ENCODE data around the gene KIF19. TPM values are rescaled to one million over a fixed set of nuclear protein-coding genes. Genes with fewer than 3 reads are reported as not detected.
A peak's percentile ranks its signal among the peaks of the same experiment; 100 is the strongest.

KIF19 gene
- total and polyA plus RNA-seq, 8 donors = 0.22 to 13.5 (median 0.64) TPM

DNA sequence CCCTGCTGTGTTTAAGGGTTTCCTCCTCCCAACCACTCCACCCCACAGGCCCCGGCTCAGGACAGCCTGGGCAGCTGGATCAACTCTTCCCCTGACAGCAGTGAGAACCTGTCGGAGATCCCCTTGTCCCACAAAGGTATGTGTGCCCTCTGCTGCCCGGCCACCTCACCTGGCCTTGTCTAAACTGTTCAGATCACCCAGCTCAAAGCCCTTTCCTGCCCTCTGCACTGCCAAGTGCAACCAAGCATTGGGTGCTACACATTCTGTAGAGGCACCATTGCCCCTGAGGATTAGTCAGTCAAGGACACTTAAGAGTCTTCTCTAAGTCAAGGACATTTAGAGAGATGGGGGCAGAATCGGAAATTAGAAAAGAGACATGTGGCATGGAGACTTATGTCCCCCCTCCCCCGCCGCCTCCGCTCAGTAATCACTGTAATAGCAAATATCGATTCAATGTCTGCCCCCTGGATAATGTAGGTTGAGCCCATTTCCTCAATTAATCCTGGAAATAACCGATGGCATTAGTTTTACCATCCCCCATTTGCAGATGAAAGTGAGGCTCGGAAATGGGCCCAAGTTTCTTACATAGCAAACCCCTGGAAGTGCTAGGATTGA is 27.5 kb downstream of the KIF19 start:
- ATAC-seq = no peak

GRCh38 chr17:74354123-74354522 is 28.1 kb downstream of the KIF19 start:
- peak in 2 of 6 donors; percentile 58 to 75 for DNase-seq
- peak in 3 of 4 donors; percentile 36 to 77 (median 46) for ATAC-seq
- H3K27ac ChIP-seq = no peak overlapping the region
- peaks cover 0 to 25% (median 10%) of the 10 kb centered on the region in 4 donors for H3K27me3 ChIP-seq
- FAIRE-seq = no peak
- H3K4me3 ChIP-seq = no peak overlapping the region
- intact Hi-C loops (cut with DNase I) = no loop called here
- TF ChIP-seq, protein P1, sequence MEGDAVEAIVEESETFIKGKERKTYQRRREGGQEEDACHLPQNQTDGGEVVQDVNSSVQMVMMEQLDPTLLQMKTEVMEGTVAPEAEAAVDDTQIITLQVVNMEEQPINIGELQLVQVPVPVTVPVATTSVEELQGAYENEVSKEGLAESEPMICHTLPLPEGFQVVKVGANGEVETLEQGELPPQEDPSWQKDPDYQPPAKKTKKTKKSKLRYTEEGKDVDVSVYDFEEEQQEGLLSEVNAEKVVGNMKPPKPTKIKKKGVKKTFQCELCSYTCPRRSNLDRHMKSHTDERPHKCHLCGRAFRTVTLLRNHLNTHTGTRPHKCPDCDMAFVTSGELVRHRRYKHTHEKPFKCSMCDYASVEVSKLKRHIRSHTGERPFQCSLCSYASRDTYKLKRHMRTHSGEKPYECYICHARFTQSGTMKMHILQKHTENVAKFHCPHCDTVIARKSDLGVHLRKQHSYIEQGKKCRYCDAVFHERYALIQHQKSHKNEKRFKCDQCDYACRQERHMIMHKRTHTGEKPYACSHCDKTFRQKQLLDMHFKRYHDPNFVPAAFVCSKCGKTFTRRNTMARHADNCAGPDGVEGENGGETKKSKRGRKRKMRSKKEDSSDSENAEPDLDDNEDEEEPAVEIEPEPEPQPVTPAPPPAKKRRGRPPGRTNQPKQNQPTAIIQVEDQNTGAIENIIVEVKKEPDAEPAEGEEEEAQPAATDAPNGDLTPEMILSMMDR (IDR thresholded peaks at IDR 0.05) = peak in 1 of 4 donors; percentile 20
- no peaks in the 10 kb centered on the region for H3K9me3 ChIP-seq
- H3K4me1 ChIP-seq = peaks cover 0 to 3% (median 0%) of the 10 kb centered on the region in 3 donors
- WGBS, 2 donors = 4 to 6% methylated on average over 29 of the region's 29 CpGs
- H3K36me3 ChIP-seq = no peaks in the 10 kb centered on the region

More for the DNA sequence above, 27.5 kb downstream of the KIF19 start:
- H3K9me3 ChIP-seq = no peaks in the 10 kb centered on the region
- TF ChIP-seq, protein P1 (IDR thresholded peaks at IDR 0.05) = no peak
- DNase-seq (no peak), FAIRE-seq (no peak)
- no peak overlapping the region for H3K27ac ChIP-seq
- H3K36me3 ChIP-seq = no peaks in the 10 kb centered on the region
- H3K4me3 ChIP-seq = no peak overlapping the region
- WGBS, 2 donors = 59% methylated on average over 10 of the region's 10 CpGs
- H3K27me3 ChIP-seq = peaks cover 0 to 25% (median 10%) of the 10 kb centered on the region in 4 donors
- H3K4me1 ChIP-seq = peaks cover 0 to 3% (median 0%) of the 10 kb centered on the region in 3 donors
- intact Hi-C loops (cut with DNase I) = no loop called here

DNA sequence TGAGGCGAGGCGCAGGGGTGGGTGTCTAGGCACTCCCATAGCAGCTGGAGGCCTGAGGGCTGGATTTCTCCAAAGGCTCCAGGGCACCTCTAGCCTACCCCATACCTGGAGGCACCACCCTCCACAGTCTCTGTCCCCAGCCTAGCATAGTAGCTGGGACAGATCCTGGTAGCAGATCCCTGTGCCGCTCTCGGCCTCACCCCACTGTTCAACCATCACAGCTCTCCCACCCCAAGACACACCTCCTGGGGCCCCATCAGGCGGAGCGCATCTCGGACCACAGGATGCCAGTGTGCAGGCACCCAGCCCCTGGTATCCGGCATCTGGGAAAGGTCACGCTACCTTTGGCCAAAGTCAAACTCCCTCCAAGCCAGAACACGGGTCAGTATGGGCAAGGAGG is 28.5 kb downstream of the KIF19 start:
- peaks cover 0 to 25% (median 10%) of the 10 kb centered on the region in 4 donors for H3K27me3 ChIP-seq
- WGBS, 2 donors = 66 to 76% methylated on average over 10 of the region's 10 CpGs
- no peaks in the 10 kb centered on the region for H3K9me3 ChIP-seq
- TF ChIP-seq, protein P1 (IDR thresholded peaks at IDR 0.05) = no peak
- ATAC-seq = no peak
- intact Hi-C loops (cut with DNase I) = no loop called here
- DNase-seq = no peak
- H3K4me1 ChIP-seq = peaks cover 0 to 3% (median 0%) of the 10 kb centered on the region in 3 donors
- no peak for FAIRE-seq
- H3K27ac ChIP-seq = no peak overlapping the region
- H3K4me3 ChIP-seq = no peak overlapping the region
- no peaks in the 10 kb centered on the region for H3K36me3 ChIP-seq

DNA sequence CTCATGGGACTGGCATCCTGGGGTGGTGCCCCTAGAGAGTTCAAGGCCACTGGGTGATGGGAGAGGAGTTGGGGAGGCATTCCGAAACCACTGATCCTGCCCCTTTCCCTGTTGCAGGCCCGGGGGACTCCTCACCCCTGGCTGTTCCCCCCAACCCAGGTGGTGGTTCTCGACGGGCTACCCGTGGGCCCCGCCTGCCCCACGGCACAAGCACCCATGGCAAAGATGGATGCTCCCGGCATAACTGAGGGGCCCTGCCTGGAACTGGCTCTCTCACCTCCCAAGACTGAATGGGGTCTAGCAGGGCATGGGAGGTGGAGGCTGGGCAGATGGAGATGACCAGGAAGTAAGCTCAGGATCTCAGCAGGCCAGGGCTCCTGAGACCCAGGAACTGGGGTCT is 29.0 kb downstream of the KIF19 start:
- Histone ChIP-seq H3K4me3 (no peak overlapping the region), H3K27ac (no peak overlapping the region), H3K36me3 (no peaks in the 10 kb centered on the region), H3K4me1 (peaks cover 0 to 3% (median 0%) of the 10 kb centered on the region in 3 donors), H3K9me3 (no peaks in the 10 kb centered on the region), H3K27me3 (peaks cover 0 to 30% (median 10%) of the 10 kb centered on the region in 4 donors)
- TF ChIP-seq, protein P1 (IDR thresholded peaks at IDR 0.05) = no peak
- intact Hi-C loops (cut with DNase I) = no loop called here
- WGBS, 2 donors = 66% methylated on average over 8 of the region's 8 CpGs
- ATAC-seq (no peak), FAIRE-seq (no peak), DNase-seq (no peak)

Measured in pancreas (tissue), 10 donors.